Measurements from ENCODE around the gene EML6. TPM values are rescaled to one million over a fixed set of nuclear protein-coding genes. Genes with fewer than 3 reads are reported as not detected.

The EML6 gene
- total RNA-seq, 1 experiment from 2014 or later: 15.7 TPM

- no TSS peak for BruUV-seq (replicated peaks)
- H3K9me3 ChIP-seq (ENCODE audit: low read length): no peaks in the 10 kb centered on the region
- no peaks in the 10 kb centered on the region for H4K20me1 ChIP-seq (ENCODE audit: low read length)
- DNase-seq (no peak), ATAC-seq (no peak)
- no peak overlapping the region for H3K4me3 ChIP-seq (ENCODE audit: low read length)
- CTCF ChIA-PET: interaction anchor here (0.6 kb wide), 1 partner anchor 259 kb away, joined by 5 read pairs; no protein-coding TSS in a partner anchor
- POLR2A ChIA-PET (ENCODE audit: unreplicated experiment): no interaction called here
- H3K79me2 ChIP-seq (ENCODE audit: low read length): no peaks in the 10 kb centered on the region
- no peaks in the 10 kb centered on the region for H3K9me2 ChIP-seq (replicated peaks; ENCODE audit: low read length)
- H2AFZ ChIP-seq (ENCODE audit: low read length): no peak overlapping the region
- no peak overlapping the region for H3K4me2 ChIP-seq (ENCODE audit: low read length)
- no peaks in the 10 kb centered on the region for H3K36me3 ChIP-seq (ENCODE audit: low read depth, low read length)
- H3K9ac ChIP-seq (ENCODE audit: low read length): no peak overlapping the region
- H3F3A ChIP-seq (ENCODE audit: low read length, unreplicated experiment): peaks cover 2% of the 10 kb centered on the region
- H3K4me1 ChIP-seq (ENCODE audit: insufficient read depth, low read length): peaks cover 12% of the 10 kb centered on the region
- TF ChIP-seq EZH2 (IDR thresholded peaks at IDR 0.05; ENCODE audit: low read length, unreplicated experiment): no peak
- TF ChIP-seq, protein P1, sequence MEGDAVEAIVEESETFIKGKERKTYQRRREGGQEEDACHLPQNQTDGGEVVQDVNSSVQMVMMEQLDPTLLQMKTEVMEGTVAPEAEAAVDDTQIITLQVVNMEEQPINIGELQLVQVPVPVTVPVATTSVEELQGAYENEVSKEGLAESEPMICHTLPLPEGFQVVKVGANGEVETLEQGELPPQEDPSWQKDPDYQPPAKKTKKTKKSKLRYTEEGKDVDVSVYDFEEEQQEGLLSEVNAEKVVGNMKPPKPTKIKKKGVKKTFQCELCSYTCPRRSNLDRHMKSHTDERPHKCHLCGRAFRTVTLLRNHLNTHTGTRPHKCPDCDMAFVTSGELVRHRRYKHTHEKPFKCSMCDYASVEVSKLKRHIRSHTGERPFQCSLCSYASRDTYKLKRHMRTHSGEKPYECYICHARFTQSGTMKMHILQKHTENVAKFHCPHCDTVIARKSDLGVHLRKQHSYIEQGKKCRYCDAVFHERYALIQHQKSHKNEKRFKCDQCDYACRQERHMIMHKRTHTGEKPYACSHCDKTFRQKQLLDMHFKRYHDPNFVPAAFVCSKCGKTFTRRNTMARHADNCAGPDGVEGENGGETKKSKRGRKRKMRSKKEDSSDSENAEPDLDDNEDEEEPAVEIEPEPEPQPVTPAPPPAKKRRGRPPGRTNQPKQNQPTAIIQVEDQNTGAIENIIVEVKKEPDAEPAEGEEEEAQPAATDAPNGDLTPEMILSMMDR (conservative IDR thresholded peaks at IDR 0.05; ENCODE audit: low read depth, low read length): no peak
- no peak for TF ChIP-seq EZH2phosphoT487 (IDR thresholded peaks at IDR 0.05; ENCODE audit: borderline replicate concordance, low read length)
- intact Hi-C loops (cut with micrococcal nuclease): loop anchor here (10.0 kb wide), 1 partner anchor 516 kb away; no protein-coding TSS in a partner anchor
- no peak overlapping the region for H3K27ac ChIP-seq (ENCODE audit: low read length)
- H3K27me3 ChIP-seq (ENCODE audit: low read length): no peaks in the 10 kb centered on the region
Observed at GRCh38 chr2:54908591-54908990, 185.1 kb downstream of the EML6 start.

DNA sequence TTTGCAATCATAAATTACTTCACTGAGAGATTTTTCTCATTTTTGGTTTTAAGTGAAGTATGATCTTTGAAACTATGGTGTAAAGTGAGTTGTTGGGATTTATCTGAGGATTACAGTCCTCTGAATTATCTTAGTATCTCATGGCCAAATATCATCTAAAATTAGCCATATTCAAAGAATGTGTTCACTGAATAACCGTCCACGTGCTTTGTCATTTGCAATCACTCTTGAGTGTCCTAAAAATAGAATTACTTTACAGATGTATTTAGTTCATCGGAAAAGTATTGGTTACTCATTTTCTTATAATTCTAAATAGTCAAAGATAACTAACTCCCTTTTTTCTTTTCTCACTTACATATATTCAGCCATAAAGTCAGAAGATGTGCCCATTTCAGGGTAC, 185.5 kb downstream of the EML6 start:
- Histone ChIP-seq H3K4me3 (ENCODE audit: low read length) (no peak overlapping the region), H3K9me3 (ENCODE audit: low read length) (no peaks in the 10 kb centered on the region), H3K4me1 (ENCODE audit: insufficient read depth, low read length) (peaks cover 10% of the 10 kb centered on the region), H3K79me2 (ENCODE audit: low read length) (no peaks in the 10 kb centered on the region), H3K9me2 (replicated peaks; ENCODE audit: low read length) (no peaks in the 10 kb centered on the region), H3K4me2 (ENCODE audit: low read length) (no peak overlapping the region), H3K9ac (ENCODE audit: low read length) (no peak overlapping the region), H3K36me3 (ENCODE audit: low read depth, low read length) (no peaks in the 10 kb centered on the region), H2AFZ (ENCODE audit: low read length) (no peak overlapping the region), H4K20me1 (ENCODE audit: low read length) (no peaks in the 10 kb centered on the region), H3K27me3 (ENCODE audit: low read length) (no peaks in the 10 kb centered on the region), H3K27ac (ENCODE audit: low read length) (no peak overlapping the region), H3F3A (ENCODE audit: low read length, unreplicated experiment) (no peaks in the 10 kb centered on the region)
- POLR2A ChIA-PET (ENCODE audit: unreplicated experiment): no interaction called here
- no TSS peak for BruUV-seq (replicated peaks)
- DNase-seq (no peak), ATAC-seq (no peak)
- CTCF ChIA-PET: no interaction called here
- TF ChIP-seq, protein P1 (conservative IDR thresholded peaks at IDR 0.05; ENCODE audit: low read depth, low read length): no peak
- TF ChIP-seq EZH2 (IDR thresholded peaks at IDR 0.05; ENCODE audit: low read length, unreplicated experiment): no peak
- no peak for TF ChIP-seq EZH2phosphoT487 (IDR thresholded peaks at IDR 0.05; ENCODE audit: borderline replicate concordance, low read length)
- intact Hi-C loops (cut with micrococcal nuclease): loop anchor here (10.0 kb wide), 1 partner anchor 516 kb away; no protein-coding TSS in a partner anchor

DNA sequence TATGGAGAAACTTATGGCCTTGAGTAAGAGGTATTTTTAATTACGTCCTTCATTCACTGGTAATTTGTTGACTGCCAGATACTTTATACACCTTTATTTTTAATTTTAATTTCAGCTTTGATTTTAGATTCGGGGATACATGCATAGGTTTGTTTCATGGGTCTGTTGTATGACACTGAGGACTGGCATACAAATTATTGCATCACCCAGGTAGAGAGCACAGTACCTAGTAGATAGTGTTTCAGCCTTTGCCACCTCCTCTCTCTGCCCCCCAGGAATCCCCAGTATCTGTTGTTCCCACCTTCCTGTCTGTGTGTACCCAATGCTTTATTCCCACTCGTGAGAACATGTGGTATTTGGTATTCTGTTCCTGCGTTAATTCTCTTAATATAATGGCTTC, 188.8 kb downstream of the EML6 start:
- DNase-seq (no peak), ATAC-seq (no peak)
- no peaks in the 10 kb centered on the region for H3K9me3 ChIP-seq (ENCODE audit: low read length)
- H3K27ac ChIP-seq (ENCODE audit: low read length): no peak overlapping the region
- ChIA-PET POLR2A (ENCODE audit: unreplicated experiment) (no interaction called here), CTCF (no interaction called here)
- no peak overlapping the region for H3K4me2 ChIP-seq (ENCODE audit: low read length)
- no peaks in the 10 kb centered on the region for H3K79me2 ChIP-seq (ENCODE audit: low read length)
- H3K9ac ChIP-seq (ENCODE audit: low read length): no peak overlapping the region
- H2AFZ ChIP-seq (ENCODE audit: low read length): no peak overlapping the region
- no peak overlapping the region for H3K4me3 ChIP-seq (ENCODE audit: low read length)
- no peaks in the 10 kb centered on the region for H4K20me1 ChIP-seq (ENCODE audit: low read length)
- no peaks in the 10 kb centered on the region for H3K4me1 ChIP-seq (ENCODE audit: insufficient read depth, low read length)
- no peaks in the 10 kb centered on the region for H3K9me2 ChIP-seq (replicated peaks; ENCODE audit: low read length)
- TF ChIP-seq EZH2 (IDR thresholded peaks at IDR 0.05; ENCODE audit: low read length, unreplicated experiment) (no peak), EZH2phosphoT487 (IDR thresholded peaks at IDR 0.05; ENCODE audit: borderline replicate concordance, low read length) (no peak)
- TF ChIP-seq, protein P1 (conservative IDR thresholded peaks at IDR 0.05; ENCODE audit: low read depth, low read length): no peak
- no peaks in the 10 kb centered on the region for H3F3A ChIP-seq (ENCODE audit: low read length, unreplicated experiment)
- H3K36me3 ChIP-seq (ENCODE audit: low read depth, low read length): no peaks in the 10 kb centered on the region
- intact Hi-C loops (cut with micrococcal nuclease): no loop called here
- H3K27me3 ChIP-seq (ENCODE audit: low read length): no peaks in the 10 kb centered on the region
- BruUV-seq (replicated peaks): no TSS peak
